Measurements from ENCODE around the gene HCN4.

DNA sequence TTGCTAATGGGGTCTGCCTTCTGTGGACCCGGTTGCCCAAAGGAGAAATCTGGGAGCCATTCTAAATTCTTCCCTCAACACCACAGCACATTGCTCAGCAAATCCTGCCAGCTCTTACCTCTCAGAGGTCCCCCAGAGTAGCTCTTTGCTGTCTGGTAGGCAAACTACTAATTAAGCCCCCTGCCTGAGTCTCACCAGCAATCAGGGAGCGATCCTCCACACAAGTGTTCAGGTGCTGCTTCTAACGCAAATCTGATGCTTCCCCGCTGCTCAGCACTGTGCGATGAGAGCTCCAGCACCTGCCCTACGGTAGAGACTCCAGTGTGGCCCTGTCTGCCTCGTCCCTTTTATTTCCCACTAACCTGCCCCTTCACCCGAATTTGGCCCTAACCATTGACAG lies 60.5 kb downstream of the HCN4 start:
- TF ChIP-seq, protein P1, sequence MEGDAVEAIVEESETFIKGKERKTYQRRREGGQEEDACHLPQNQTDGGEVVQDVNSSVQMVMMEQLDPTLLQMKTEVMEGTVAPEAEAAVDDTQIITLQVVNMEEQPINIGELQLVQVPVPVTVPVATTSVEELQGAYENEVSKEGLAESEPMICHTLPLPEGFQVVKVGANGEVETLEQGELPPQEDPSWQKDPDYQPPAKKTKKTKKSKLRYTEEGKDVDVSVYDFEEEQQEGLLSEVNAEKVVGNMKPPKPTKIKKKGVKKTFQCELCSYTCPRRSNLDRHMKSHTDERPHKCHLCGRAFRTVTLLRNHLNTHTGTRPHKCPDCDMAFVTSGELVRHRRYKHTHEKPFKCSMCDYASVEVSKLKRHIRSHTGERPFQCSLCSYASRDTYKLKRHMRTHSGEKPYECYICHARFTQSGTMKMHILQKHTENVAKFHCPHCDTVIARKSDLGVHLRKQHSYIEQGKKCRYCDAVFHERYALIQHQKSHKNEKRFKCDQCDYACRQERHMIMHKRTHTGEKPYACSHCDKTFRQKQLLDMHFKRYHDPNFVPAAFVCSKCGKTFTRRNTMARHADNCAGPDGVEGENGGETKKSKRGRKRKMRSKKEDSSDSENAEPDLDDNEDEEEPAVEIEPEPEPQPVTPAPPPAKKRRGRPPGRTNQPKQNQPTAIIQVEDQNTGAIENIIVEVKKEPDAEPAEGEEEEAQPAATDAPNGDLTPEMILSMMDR (IDR thresholded peaks at IDR 0.05 in 4 of 5, conservative IDR thresholded peaks at IDR 0.05 in 1 of 5): no peak
- TF ChIP-seq POLR2A (IDR thresholded peaks at IDR 0.05): no peak
